ENCODE results near the gene PCDHGC5.

PCDHGC5 gene

GRCh38 chr5:141491323-141492167, 2.7 kb downstream of the PCDHGC5 start:
- DNase-seq, result no peak

GRCh38 chr5:141492168-141492885, 3.4 kb downstream of the PCDHGC5 start:
- no peak for DNase-seq

GRCh38 chr5:141493500-141494422, 4.9 kb downstream of the PCDHGC5 start:
- DNase-seq, result no peak

GRCh38 chr5:141494761-141495452, 6.0 kb downstream of the PCDHGC5 start:
- DNase-seq, result no peak

- no peak for DNase-seq
Observed at GRCh38 chr5:141495453-141495811, 6.6 kb downstream of the PCDHGC5 start.

- no peak for DNase-seq
Observed at GRCh38 chr5:141496038-141496437, 7.2 kb downstream of the PCDHGC5 start.

- DNase-seq, result no peak
Observed at GRCh38 chr5:141501761-141502160, 12.9 kb downstream of the PCDHGC5 start.

GRCh38 chr5:141503681-141504080, 14.8 kb downstream of the PCDHGC5 start:
- no peak for DNase-seq

- no peak for DNase-seq
Observed at GRCh38 chr5:141504216-141504615, 15.3 kb downstream of the PCDHGC5 start.

- DNase-seq, result no peak
Observed at GRCh38 chr5:141506381-141507155, 17.7 kb downstream of the PCDHGC5 start.

- no peak for DNase-seq
Observed at GRCh38 chr5:141507387-141508091, 18.7 kb downstream of the PCDHGC5 start.

- DNase-seq, result no peak
Observed at GRCh38 chr5:141508440-141508797, 19.5 kb downstream of the PCDHGC5 start.

GRCh38 chr5:141508798-141509611, 20.1 kb downstream of the PCDHGC5 start:
- DNase-seq, result no peak

GRCh38 chr5:141510160-141510559, 21.3 kb downstream of the PCDHGC5 start:
- no peak for DNase-seq

GRCh38 chr5:141510850-141511601, 22.1 kb downstream of the PCDHGC5 start:
- DNase-seq, result no peak

GRCh38 chr5:141511771-141512325, 23.0 kb downstream of the PCDHGC5 start:
- DNase-seq, result no peak

- DNase-seq, result peak; percentile 71
Observed at GRCh38 chr5:141512390-141512910, 23.6 kb downstream of the PCDHGC5 start.

GRCh38 chr5:141512911-141513626, 24.2 kb downstream of the PCDHGC5 start:
- DNase-seq, result no peak
